ENCODE results near the gene PXDC1.
A peak's percentile ranks its signal among the peaks of the same experiment; 100 is the strongest.

The PXDC1 gene

GRCh38 chr6:3781504-3781903, 30.0 kb upstream of the PXDC1 start:
- Histone ChIP-seq H3K36me3 (replicated peaks in 1 of 2; ENCODE audit: control insufficient read depth in 2 of 2, insufficient read depth in 2 of 2, low read length in 2 of 2) (no peaks in the 10 kb centered on the region), H3K4me3 (ENCODE audit: low read length in 2 of 2) (no peak overlapping the region), H3K27me3 (ENCODE audit: control insufficient read depth in 3 of 3, insufficient read depth in 3 of 3, low read depth in 1 of 3, low read length in 3 of 3) (peaks cover 0 to 6% (median 0%) of the 10 kb centered on the region in 3 experiments), H3K4me1 (ENCODE audit: control insufficient read depth in 2 of 2, insufficient read depth in 1 of 2, low read depth in 1 of 2, low read length in 2 of 2) (peaks cover 12 to 16% of the 10 kb centered on the region in 2 donors), H2AFZ (ENCODE audit: low read length) (peak overlapping the region; percentile 3), H3K18ac (ENCODE audit: low read length) (no peak overlapping the region), H3K14ac (ENCODE audit: low read length) (no peak overlapping the region), H2BK120ac (ENCODE audit: low read depth, low read length) (no peak overlapping the region), H2BK12ac (ENCODE audit: low read length) (no peak overlapping the region), H4K8ac (ENCODE audit: low read depth, low read length) (no peak overlapping the region), H3K9me3 (replicated peaks in 1 of 2; ENCODE audit: control insufficient read depth in 2 of 2, insufficient read depth in 1 of 2, low read depth in 1 of 2, low read length in 2 of 2) (peaks cover 0 to 3% of the 10 kb centered on the region in 2 donors), H2AK5ac (ENCODE audit: low read depth, low read length) (no peak overlapping the region), H3K27ac (replicated peaks; ENCODE audit: low read length) (no peak overlapping the region), H3K9ac (ENCODE audit: low read depth, low read length, poor library complexity) (no peak overlapping the region), H3K79me1 (ENCODE audit: low read depth, low read length) (no peaks in the 10 kb centered on the region), H3K23ac (ENCODE audit: low read depth, low read length, poor library complexity) (no peak overlapping the region), H2BK5ac (ENCODE audit: low read length) (no peak overlapping the region), H2BK15ac (ENCODE audit: low read length) (no peak overlapping the region), H3K4me2 (ENCODE audit: insufficient read depth, low read length, poor library complexity, severe bottlenecking) (no peak overlapping the region), H3K4ac (ENCODE audit: low read length) (no peak overlapping the region), H4K91ac (ENCODE audit: low read depth, low read length, poor library complexity) (no peak overlapping the region)
- DNase-seq (ENCODE audit: low spot score): no peak
- no CpG with 5 or more reads among the region's 8 CpGs for WGBS, 2 donors (ENCODE audit: extremely low coverage in 2 of 2, insufficient read length in 2 of 2, insufficient replicate concordance in 1 of 2)

- H3K4me1 ChIP-seq (ENCODE audit: control insufficient read depth in 2 of 2, insufficient read depth in 1 of 2, low read depth in 1 of 2, low read length in 2 of 2): peaks cover 12 to 16% of the 10 kb centered on the region in 2 donors
- H4K91ac ChIP-seq (ENCODE audit: low read depth, low read length, poor library complexity): no peak overlapping the region
- H3K23ac ChIP-seq (ENCODE audit: low read depth, low read length, poor library complexity): no peak overlapping the region
- H2BK15ac ChIP-seq (ENCODE audit: low read length): no peak overlapping the region
- no peak overlapping the region for H3K4me2 ChIP-seq (ENCODE audit: insufficient read depth, low read length, poor library complexity, severe bottlenecking)
- H4K8ac ChIP-seq (ENCODE audit: low read depth, low read length): no peak overlapping the region
- DNase-seq (ENCODE audit: low spot score): no peak
- H2BK5ac ChIP-seq (ENCODE audit: low read length): no peak overlapping the region
- no peak overlapping the region for H3K4me3 ChIP-seq (ENCODE audit: low read length in 2 of 2)
- H3K4ac ChIP-seq (ENCODE audit: low read length): no peak overlapping the region
- H2BK12ac ChIP-seq (ENCODE audit: low read length): no peak overlapping the region
- no peaks in the 10 kb centered on the region for H3K79me1 ChIP-seq (ENCODE audit: low read depth, low read length)
- H2AK5ac ChIP-seq (ENCODE audit: low read depth, low read length): no peak overlapping the region
- H3K18ac ChIP-seq (ENCODE audit: low read length): no peak overlapping the region
- H3K27ac ChIP-seq (replicated peaks; ENCODE audit: low read length): no peak overlapping the region
- H2BK120ac ChIP-seq (ENCODE audit: low read depth, low read length): no peak overlapping the region
- H3K9me3 ChIP-seq (replicated peaks in 1 of 2; ENCODE audit: control insufficient read depth in 2 of 2, insufficient read depth in 1 of 2, low read depth in 1 of 2, low read length in 2 of 2): peaks cover 0 to 3% of the 10 kb centered on the region in 2 donors
- no CpG with 5 or more reads among the region's 6 CpGs for WGBS, 2 donors (ENCODE audit: extremely low coverage in 2 of 2, insufficient read length in 2 of 2, insufficient replicate concordance in 1 of 2)
- H3K14ac ChIP-seq (ENCODE audit: low read length): no peak overlapping the region
- H3K27me3 ChIP-seq (ENCODE audit: control insufficient read depth in 3 of 3, insufficient read depth in 3 of 3, low read depth in 1 of 3, low read length in 3 of 3): peaks cover 0 to 6% (median 0%) of the 10 kb centered on the region in 3 experiments
- no peaks in the 10 kb centered on the region for H3K36me3 ChIP-seq (replicated peaks in 1 of 2; ENCODE audit: control insufficient read depth in 2 of 2, insufficient read depth in 2 of 2, low read length in 2 of 2)
- no peak overlapping the region for H2AFZ ChIP-seq (ENCODE audit: low read length)
- no peak overlapping the region for H3K9ac ChIP-seq (ENCODE audit: low read depth, low read length, poor library complexity)
Observed at GRCh38 chr6:3779574-3779849, 28.0 kb upstream of the PXDC1 start.

GRCh38 chr6:3778701-3779573, 27.4 kb upstream of the PXDC1 start:
- H2AK5ac ChIP-seq (ENCODE audit: low read depth, low read length): no peak overlapping the region
- H3K79me1 ChIP-seq (ENCODE audit: low read depth, low read length): no peaks in the 10 kb centered on the region
- peaks cover 0 to 6% (median 0%) of the 10 kb centered on the region in 3 experiments for H3K27me3 ChIP-seq (ENCODE audit: control insufficient read depth in 3 of 3, insufficient read depth in 3 of 3, low read depth in 1 of 3, low read length in 3 of 3)
- H3K18ac ChIP-seq (ENCODE audit: low read length): no peak overlapping the region
- no peak overlapping the region for H2BK15ac ChIP-seq (ENCODE audit: low read length)
- no peak overlapping the region for H4K8ac ChIP-seq (ENCODE audit: low read depth, low read length)
- H2BK5ac ChIP-seq (ENCODE audit: low read length): no peak overlapping the region
- no peak overlapping the region for H3K9ac ChIP-seq (ENCODE audit: low read depth, low read length, poor library complexity)
- no peak for DNase-seq (ENCODE audit: low spot score)
- H3K4me2 ChIP-seq (ENCODE audit: insufficient read depth, low read length, poor library complexity, severe bottlenecking): no peak overlapping the region
- no peak overlapping the region for H3K4ac ChIP-seq (ENCODE audit: low read length)
- no peak overlapping the region for H3K27ac ChIP-seq (replicated peaks; ENCODE audit: low read length)
- H3K4me1 ChIP-seq (ENCODE audit: control insufficient read depth in 2 of 2, insufficient read depth in 1 of 2, low read depth in 1 of 2, low read length in 2 of 2): peaks cover 12 to 16% of the 10 kb centered on the region in 2 donors
- no peak overlapping the region for H2BK120ac ChIP-seq (ENCODE audit: low read depth, low read length)
- H3K4me3 ChIP-seq (ENCODE audit: low read length in 2 of 2): no peak overlapping the region
- peaks cover 0 to 3% of the 10 kb centered on the region in 2 donors for H3K9me3 ChIP-seq (replicated peaks in 1 of 2; ENCODE audit: control insufficient read depth in 2 of 2, insufficient read depth in 1 of 2, low read depth in 1 of 2, low read length in 2 of 2)
- no peak overlapping the region for H2BK12ac ChIP-seq (ENCODE audit: low read length)
- no peak overlapping the region for H2AFZ ChIP-seq (ENCODE audit: low read length)
- WGBS, 2 donors (ENCODE audit: extremely low coverage in 2 of 2, insufficient read length in 2 of 2, insufficient replicate concordance in 1 of 2): no CpG with 5 or more reads among the region's 11 CpGs
- no peak overlapping the region for H3K23ac ChIP-seq (ENCODE audit: low read depth, low read length, poor library complexity)
- no peaks in the 10 kb centered on the region for H3K36me3 ChIP-seq (replicated peaks in 1 of 2; ENCODE audit: control insufficient read depth in 2 of 2, insufficient read depth in 2 of 2, low read length in 2 of 2)
- no peak overlapping the region for H3K14ac ChIP-seq (ENCODE audit: low read length)
- no peak overlapping the region for H4K91ac ChIP-seq (ENCODE audit: low read depth, low read length, poor library complexity)

- peak overlapping the region in 1 of 2 donors; percentile 17 for H3K4me3 ChIP-seq (ENCODE audit: low read length in 2 of 2)
- H3K4me1 ChIP-seq (ENCODE audit: control insufficient read depth in 2 of 2, insufficient read depth in 1 of 2, low read depth in 1 of 2, low read length in 2 of 2): peaks cover 12 to 16% of the 10 kb centered on the region in 2 donors
- H2BK5ac ChIP-seq (ENCODE audit: low read length): no peak overlapping the region
- H3K27ac ChIP-seq (replicated peaks; ENCODE audit: low read length): no peak overlapping the region
- no peaks in the 10 kb centered on the region for H3K36me3 ChIP-seq (replicated peaks in 1 of 2; ENCODE audit: control insufficient read depth in 2 of 2, insufficient read depth in 2 of 2, low read length in 2 of 2)
- peaks cover 0 to 6% (median 0%) of the 10 kb centered on the region in 3 experiments for H3K27me3 ChIP-seq (ENCODE audit: control insufficient read depth in 3 of 3, insufficient read depth in 3 of 3, low read depth in 1 of 3, low read length in 3 of 3)
- H3K79me1 ChIP-seq (ENCODE audit: low read depth, low read length): no peaks in the 10 kb centered on the region
- no peak overlapping the region for H2BK120ac ChIP-seq (ENCODE audit: low read depth, low read length)
- H3K18ac ChIP-seq (ENCODE audit: low read length): no peak overlapping the region
- peak; percentile 26 for DNase-seq (ENCODE audit: low spot score)
- H2AK5ac ChIP-seq (ENCODE audit: low read depth, low read length): no peak overlapping the region
- no peak overlapping the region for H3K9ac ChIP-seq (ENCODE audit: low read depth, low read length, poor library complexity)
- no peak overlapping the region for H2BK12ac ChIP-seq (ENCODE audit: low read length)
- H2AFZ ChIP-seq (ENCODE audit: low read length): peak overlapping the region; percentile 63
- no peak overlapping the region for H3K14ac ChIP-seq (ENCODE audit: low read length)
- H3K4ac ChIP-seq (ENCODE audit: low read length): no peak overlapping the region
- no peak overlapping the region for H4K8ac ChIP-seq (ENCODE audit: low read depth, low read length)
- H4K91ac ChIP-seq (ENCODE audit: low read depth, low read length, poor library complexity): no peak overlapping the region
- H3K9me3 ChIP-seq (replicated peaks in 1 of 2; ENCODE audit: control insufficient read depth in 2 of 2, insufficient read depth in 1 of 2, low read depth in 1 of 2, low read length in 2 of 2): peaks cover 0 to 3% of the 10 kb centered on the region in 2 donors
- WGBS, 2 donors (ENCODE audit: extremely low coverage in 2 of 2, insufficient read length in 2 of 2, insufficient replicate concordance in 1 of 2): no CpG with 5 or more reads among the region's 18 CpGs
- H3K23ac ChIP-seq (ENCODE audit: low read depth, low read length, poor library complexity): no peak overlapping the region
- H2BK15ac ChIP-seq (ENCODE audit: low read length): no peak overlapping the region
- H3K4me2 ChIP-seq (ENCODE audit: insufficient read depth, low read length, poor library complexity, severe bottlenecking): peak overlapping the region; percentile 19
Observed at GRCh38 chr6:3777730-3778461, 26.4 kb upstream of the PXDC1 start.
